GM12864 (cell line): ENCODE data around the gene PTOV1.

Experiments
- DNase-seq: peaks from one replicate; pipeline ENCODE4 v3.0.0-alpha.2; 2011; ENCODE audit warnings: low read depth
- H3K4me3 ChIP-seq: 2 replicates; pipeline ENCODE4 v1.5.1; 2011; ENCODE audit warnings: mild to moderate bottlenecking, low read depth, low read length, control low read depth
- TF ChIP-seq, protein P1 (sequence below): IDR thresholded peaks from 2 replicates; pipeline ENCODE4 v1.5.1; 2011; ENCODE audit warnings: low read depth, mild to moderate bottlenecking, moderate library complexity, low read length, control low read depth, inconsistent platforms; ENCODE audit errors: missing control alignments

Gene PTOV1

DNA sequence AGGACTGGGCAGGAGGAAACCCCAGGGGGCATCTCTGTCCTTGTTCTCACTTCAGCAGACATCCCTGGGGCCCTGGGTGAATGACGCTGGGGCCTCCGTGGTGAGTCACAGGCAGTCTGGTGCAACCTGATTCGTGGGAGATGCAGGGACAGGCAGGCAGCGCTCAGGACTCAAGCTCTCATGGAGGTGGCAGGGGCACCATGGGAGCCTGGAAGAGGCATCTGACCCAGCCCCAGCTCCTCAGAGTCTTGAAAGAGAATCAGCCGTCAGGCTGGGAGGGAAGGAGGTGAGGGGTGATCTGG lies 14.0 kb upstream of the PTOV1 start:
- no peak for DNase-seq
- TF ChIP-seq, protein P1, sequence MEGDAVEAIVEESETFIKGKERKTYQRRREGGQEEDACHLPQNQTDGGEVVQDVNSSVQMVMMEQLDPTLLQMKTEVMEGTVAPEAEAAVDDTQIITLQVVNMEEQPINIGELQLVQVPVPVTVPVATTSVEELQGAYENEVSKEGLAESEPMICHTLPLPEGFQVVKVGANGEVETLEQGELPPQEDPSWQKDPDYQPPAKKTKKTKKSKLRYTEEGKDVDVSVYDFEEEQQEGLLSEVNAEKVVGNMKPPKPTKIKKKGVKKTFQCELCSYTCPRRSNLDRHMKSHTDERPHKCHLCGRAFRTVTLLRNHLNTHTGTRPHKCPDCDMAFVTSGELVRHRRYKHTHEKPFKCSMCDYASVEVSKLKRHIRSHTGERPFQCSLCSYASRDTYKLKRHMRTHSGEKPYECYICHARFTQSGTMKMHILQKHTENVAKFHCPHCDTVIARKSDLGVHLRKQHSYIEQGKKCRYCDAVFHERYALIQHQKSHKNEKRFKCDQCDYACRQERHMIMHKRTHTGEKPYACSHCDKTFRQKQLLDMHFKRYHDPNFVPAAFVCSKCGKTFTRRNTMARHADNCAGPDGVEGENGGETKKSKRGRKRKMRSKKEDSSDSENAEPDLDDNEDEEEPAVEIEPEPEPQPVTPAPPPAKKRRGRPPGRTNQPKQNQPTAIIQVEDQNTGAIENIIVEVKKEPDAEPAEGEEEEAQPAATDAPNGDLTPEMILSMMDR, result no peak
- H3K4me3 ChIP-seq, result no peak overlapping the region

GRCh38 chr19:49837425-49837824 lies 13.5 kb upstream of the PTOV1 start:
- H3K4me3 ChIP-seq, result no peak overlapping the region
- TF ChIP-seq, protein P1, result no peak
- no peak for DNase-seq

DNA sequence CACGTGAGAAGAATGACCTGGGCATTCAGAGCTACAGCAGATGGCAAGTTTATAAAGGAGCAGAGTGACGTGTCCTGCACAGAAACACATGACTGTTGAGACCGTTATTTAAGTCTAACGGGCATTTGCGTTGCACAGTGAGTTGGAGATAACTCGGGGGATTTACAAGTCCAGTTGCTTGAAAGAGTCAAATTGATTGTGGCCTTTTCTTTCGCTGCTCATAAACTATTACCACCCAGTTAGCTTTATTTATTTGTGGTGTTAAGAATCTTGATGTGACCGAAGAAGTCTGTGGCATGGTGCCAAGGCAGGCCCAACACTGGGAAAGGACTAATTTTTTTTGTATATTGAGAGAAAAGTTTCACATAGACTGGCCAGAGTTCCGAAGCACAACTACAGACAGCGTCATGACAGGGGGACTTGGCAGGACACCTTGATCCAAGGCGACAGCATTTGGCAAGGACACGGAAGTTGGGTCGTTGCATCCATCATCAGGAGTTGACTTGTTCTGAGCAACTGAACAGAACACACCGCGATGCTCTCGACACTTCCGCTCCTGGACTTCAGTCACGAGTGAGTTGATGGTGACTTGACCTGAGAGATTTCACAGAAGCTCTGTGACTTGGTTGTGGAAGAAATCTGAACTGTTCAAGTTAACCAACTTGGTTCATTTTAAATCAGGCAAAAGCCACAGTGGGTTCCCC lies 11.9 kb upstream of the PTOV1 start:
- H3K4me3 ChIP-seq, result no peak overlapping the region
- DNase-seq, result no peak
- TF ChIP-seq, protein P1, result no peak

DNA sequence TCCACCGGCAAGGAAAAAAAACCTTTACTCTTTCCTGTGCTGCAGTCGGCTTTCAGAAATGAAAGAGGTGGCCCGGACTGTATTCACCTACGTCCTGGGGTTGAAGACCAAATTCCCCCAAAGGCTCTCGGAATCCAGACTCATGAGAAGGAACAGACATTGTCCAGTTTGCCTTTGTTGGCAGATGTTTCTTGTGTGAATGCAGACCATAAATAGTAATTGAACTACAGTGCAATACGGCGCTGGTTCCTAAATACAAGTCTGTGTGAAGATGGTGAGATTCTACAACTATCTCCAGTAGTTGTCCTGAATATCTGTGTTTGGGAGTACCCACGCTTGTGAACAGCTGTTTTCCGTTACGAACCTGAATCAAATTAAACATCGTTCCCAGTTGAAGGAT lies 11.2 kb upstream of the PTOV1 start:
- H3K4me3 ChIP-seq, result no peak overlapping the region
- TF ChIP-seq, protein P1, result no peak
- DNase-seq, result no peak

- TF ChIP-seq, protein P1, result no peak
Measured at GRCh38 chr19:49840321-49840720, 10.6 kb upstream of the PTOV1 start.

GRCh38 chr19:49840736-49841249 lies 10.2 kb upstream of the PTOV1 start:
- TF ChIP-seq, protein P1, result no peak
- DNase-seq, result no peak
- H3K4me3 ChIP-seq, result no peak overlapping the region

More at GRCh38 chr19:49840321-49840720, 10.6 kb upstream of the PTOV1 start:
- no peak overlapping the region for H3K4me3 ChIP-seq
- no peak for DNase-seq

DNA sequence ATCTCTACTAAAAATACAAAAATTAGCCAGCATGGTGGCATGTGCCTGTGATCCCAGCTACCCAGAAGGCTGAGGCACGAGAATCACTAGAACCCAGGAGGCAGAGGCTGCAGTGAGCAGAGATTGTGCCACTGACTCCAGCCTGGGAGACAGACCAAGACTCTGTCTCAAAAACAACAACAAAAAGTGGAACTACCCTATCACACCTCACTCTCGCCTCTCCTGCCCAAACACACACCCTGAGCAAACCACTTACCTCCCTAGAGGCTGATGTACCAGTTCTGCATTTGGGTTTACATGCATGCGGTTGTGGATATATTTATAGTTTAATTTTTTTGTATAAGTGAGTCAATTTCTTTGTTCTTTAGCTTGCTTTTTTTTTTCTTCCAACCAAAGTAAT lies 7.7 kb upstream of the PTOV1 start:
- TF ChIP-seq, protein P1, result no peak
- no peak overlapping the region for H3K4me3 ChIP-seq
- peak; percentile 39 for DNase-seq
